HG03175 (cell line): ENCODE measurements around the gene SPACA6.

Source experiments
- ATAC-seq: cut with Tn5 transposase; IDR thresholded peaks from one replicate; pipeline ENCODE4 v1.9.1; 2021; ENCODE audit warnings: mild to moderate bottlenecking, moderate library complexity; ENCODE audit not compliant: unreplicated experiment

The SPACA6 gene

GRCh38 chr19:51703575-51704515, 10.7 kb downstream of the SPACA6 start:
- peak; percentile 90 for ATAC-seq

- no peak for ATAC-seq
Observed at GRCh38 chr19:51704626-51705025, 11.5 kb downstream of the SPACA6 start.

GRCh38 chr19:51706296-51706695, 13.2 kb downstream of the SPACA6 start:
- no peak for ATAC-seq

GRCh38 chr19:51706885-51707284, 13.8 kb downstream of the SPACA6 start:
- no peak for ATAC-seq

GRCh38 chr19:51708811-51709210, 15.7 kb downstream of the SPACA6 start:
- ATAC-seq = no peak

GRCh38 chr19:51709575-51709974, 16.4 kb downstream of the SPACA6 start:
- no peak for ATAC-seq

- ATAC-seq = no peak
Observed at GRCh38 chr19:51710163-51710562, 17.0 kb downstream of the SPACA6 start.

GRCh38 chr19:51711702-51712101, 18.6 kb downstream of the SPACA6 start:
- ATAC-seq = no peak

- no peak for ATAC-seq
Observed at GRCh38 chr19:51712461-51713081, 19.4 kb downstream of the SPACA6 start.

- ATAC-seq = no peak
Observed at GRCh38 chr19:51713319-51714285, 20.5 kb downstream of the SPACA6 start.

GRCh38 chr19:51714848-51715247, 21.7 kb downstream of the SPACA6 start:
- no peak for ATAC-seq

GRCh38 chr19:51715850-51716249, 22.7 kb downstream of the SPACA6 start:
- no peak for ATAC-seq

- no peak for ATAC-seq
Observed at GRCh38 chr19:51716925-51717324, 23.8 kb downstream of the SPACA6 start.

- ATAC-seq = no peak
Observed at GRCh38 chr19:51719251-51719988, 26.3 kb downstream of the SPACA6 start.

- ATAC-seq = no peak
Observed at GRCh38 chr19:51721905-51722304, 28.8 kb downstream of the SPACA6 start.

GRCh38 chr19:51722492-51722891, 29.4 kb downstream of the SPACA6 start:
- no peak for ATAC-seq

- ATAC-seq = no peak
Observed at GRCh38 chr19:51724543-51724942, 31.4 kb downstream of the SPACA6 start.

GRCh38 chr19:51726049-51726448, 32.9 kb downstream of the SPACA6 start:
- ATAC-seq = no peak

GRCh38 chr19:51727349-51727880, 34.3 kb downstream of the SPACA6 start:
- ATAC-seq = no peak

- ATAC-seq = no peak
Observed at GRCh38 chr19:51729781-51730180, 36.7 kb downstream of the SPACA6 start.
